CD1c-positive myeloid dendritic cell (primary cell): Measurements from ENCODE around the gene BANP.
"Not testable (repeated sequence)": the region's sequence is repeated elsewhere in the genome, so short reads cannot be mapped to it uniquely, and the experiment has no call there.

ENCODE experiments used
- DNase-seq: peaks from one replicate; pipeline ENCODE4 v3.0.0-alpha.2; 2016; ENCODE audit errors: extremely low spot score

Gene BANP

DNA sequence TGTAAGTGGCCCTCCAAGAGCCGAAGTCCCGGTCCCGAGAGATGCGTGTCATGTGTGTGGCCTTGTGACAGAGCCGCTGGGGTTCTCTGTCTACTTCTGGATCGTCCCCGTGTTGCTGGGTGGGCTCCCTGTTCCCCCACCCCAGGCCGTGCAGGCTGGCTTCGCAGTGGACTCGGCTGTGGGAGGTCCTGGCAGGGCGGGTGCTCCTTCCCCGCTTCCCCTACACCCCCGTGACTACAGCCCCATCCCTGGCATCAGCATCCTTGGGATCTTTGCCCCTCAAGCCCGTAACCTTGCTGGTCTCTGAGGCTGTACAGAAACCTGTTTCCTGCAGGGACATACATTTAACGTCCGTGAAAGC, 136.3 kb downstream of the BANP start:
- DNase-seq: no peak

DNA sequence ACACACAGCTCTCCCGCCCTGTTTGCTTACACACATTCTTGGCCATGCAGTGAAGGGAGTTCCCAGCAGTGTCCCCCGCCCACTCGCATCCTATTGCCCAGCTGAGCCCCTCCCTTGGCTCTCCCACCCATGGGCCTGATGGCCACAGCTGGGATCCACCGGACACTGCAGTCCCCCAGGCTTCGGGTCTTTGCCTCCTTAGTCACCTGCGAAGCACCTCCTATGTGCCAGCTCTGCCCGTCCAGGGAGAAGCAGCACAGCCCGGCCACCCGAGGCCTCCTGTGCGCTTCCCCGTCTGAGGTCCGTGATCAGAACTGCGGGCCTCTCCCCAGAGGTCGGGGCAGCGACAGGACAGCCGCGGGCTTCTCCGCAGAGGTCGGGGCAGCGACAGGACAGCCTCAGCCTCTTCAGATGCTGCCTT, 136.9 kb downstream of the BANP start:
- no peak for DNase-seq

GRCh38 chr16:88088611-88089010, 137.4 kb downstream of the BANP start:
- DNase-seq: not testable (repeated sequence)

DNA sequence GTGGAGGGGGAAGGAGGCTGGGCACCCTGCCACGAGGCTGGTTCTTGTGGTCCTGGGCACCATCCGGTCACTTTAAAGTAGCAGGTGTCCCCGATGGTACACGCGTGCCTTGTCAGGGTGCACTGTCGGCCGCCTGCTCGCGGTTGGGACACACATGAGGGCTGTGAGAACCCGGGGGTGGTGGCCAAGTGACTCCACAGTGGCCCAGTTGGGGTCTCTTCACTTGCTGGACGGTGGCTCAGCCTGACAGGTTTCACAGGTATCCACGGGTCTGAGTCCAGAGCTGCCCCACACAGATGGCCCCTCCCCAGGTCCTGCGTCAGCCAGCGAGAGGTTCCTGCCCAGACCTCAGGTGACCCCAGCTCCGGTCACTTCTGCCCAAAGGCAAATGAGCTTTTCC, 137.8 kb downstream of the BANP start:
- DNase-seq: not testable (repeated sequence)

- DNase-seq: peak; percentile 37
Measured at GRCh38 chr16:88089632-88090376, 138.6 kb downstream of the BANP start.

DNA sequence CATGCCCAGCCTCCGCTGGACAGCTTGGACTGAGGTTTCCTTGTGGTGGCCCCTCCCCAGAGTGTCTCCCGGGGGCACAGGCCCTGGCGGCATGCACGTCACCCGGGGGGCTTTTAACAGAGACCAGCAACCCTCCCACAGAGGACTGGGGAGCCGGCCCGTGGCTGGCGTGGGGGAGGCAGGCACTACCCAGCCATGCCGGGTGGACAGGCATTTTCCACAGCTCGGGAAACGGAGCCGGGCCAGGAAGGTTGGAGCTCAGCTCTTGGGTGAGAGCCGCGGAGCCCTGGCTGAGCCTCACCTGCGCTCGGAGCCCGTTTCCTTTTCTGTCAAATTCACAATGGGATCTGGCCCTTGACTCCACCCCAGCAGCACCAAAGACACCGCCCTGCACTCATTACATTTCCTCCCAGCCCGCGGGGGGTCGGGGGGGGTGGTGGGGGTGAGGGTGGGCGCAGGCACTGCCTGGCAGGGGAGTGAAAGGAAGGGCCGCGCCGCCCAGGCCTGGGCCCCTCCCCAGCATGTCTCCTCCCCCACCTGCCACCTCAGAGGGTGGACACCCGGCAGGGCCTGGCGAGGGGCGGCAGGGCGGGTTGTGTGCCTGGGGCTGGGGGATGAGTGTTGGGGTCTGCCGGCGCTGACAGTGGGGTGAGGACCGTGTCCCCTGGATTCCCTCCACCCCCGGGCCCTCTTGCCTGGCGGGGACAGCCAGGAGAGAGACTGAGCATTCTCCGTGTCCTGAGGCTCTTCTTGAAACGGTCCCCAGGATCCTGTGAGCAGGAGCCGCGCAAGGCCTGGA, 139.3 kb downstream of the BANP start:
- not testable (repeated sequence) for DNase-seq

DNA sequence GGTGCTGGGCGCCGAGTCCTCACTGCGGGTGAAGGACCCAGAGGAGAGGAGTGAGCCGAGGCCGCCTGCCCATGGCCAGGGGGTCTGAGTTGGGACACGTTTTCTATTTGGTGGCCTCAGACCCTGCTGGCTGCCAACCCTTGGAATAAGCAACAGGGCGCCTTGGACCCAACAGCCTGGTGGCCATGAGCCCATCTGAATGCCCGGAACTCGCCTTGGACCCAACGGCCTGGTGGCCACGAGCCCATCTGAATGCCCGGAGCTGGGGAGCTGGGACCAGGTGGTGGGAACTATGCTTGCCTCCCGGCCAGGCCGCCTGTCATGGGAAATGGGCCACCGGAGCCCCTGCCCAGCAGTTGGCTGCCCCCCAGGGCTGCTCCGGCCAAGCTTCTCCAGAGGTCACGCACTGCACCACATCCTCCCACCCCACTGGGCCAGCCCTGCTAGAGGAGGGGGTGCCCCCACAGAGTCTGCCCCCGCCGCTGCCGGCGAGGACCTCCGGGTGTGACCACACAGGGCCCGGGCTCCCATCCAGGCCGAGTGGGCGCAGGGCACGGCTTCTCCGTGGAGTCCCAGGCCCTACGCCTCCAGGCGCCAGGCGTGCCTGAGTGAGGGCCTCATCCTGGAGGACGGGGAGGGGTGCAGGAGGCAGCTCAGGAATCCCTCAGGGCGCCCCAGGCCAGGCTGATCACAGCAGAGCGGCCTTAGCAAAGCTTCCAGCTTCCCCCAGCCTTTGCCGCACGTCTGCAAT, 140.2 kb downstream of the BANP start:
- not testable (repeated sequence) for DNase-seq

GRCh38 chr16:88091972-88092302, 140.7 kb downstream of the BANP start:
- DNase-seq: peak; percentile 12

DNA sequence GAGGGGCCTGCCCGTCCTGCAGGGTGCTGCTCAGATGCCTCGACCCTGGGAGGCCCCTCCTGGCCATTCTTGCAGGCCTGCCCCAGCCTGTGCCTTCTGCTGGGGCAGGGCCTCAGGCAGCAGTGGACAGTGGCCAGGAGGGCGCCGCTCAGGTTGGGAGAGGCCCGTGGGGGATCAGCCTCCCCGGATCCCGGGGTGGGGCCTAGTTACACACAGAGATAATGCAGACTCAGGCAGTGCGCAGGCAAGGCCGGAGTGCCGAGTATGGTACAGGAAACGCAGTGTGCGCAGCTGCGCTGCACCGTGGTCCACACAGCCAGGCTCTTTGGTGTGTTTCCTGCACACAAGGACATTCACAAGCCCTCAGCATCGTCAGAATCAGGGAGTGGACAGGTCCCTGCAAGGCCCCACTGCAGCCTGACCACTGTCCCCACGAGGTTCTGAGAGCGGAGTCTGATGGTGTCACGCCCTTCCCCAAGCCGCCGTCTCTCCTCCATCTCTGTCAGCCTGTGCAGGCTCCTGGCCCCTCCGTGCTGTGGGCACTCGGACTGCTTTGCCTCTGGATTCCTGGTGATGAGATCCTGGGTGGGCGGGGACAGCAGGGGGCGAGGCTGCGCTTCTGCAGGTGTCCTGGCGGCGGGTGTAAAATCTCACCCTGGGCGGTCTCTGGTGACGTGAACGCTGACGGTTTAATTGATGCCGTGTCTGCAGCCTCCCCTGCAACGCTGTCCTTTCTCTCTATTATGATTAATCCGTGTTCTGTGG, 141.7 kb downstream of the BANP start:
- not testable (repeated sequence) for DNase-seq

- DNase-seq: not testable (repeated sequence)
Measured at GRCh38 chr16:88093556-88094252, 142.5 kb downstream of the BANP start.

DNA sequence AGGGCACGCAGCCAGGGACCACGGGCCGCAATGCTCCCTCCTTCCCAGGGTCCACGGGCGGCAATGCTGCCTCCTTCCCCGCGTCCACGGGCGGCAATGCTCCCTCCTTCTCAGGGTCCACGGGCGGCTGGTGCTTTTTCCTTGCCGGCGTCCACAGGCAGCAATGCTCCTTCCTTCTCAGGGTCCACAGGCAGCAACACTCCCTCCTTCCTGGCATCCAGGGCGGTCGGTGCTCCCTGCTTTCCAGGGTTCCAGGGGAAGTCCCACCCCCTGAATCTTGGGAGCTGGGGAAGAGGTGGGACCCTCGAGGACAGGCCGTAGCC, 143.0 kb downstream of the BANP start:
- not testable (repeated sequence) for DNase-seq

DNA sequence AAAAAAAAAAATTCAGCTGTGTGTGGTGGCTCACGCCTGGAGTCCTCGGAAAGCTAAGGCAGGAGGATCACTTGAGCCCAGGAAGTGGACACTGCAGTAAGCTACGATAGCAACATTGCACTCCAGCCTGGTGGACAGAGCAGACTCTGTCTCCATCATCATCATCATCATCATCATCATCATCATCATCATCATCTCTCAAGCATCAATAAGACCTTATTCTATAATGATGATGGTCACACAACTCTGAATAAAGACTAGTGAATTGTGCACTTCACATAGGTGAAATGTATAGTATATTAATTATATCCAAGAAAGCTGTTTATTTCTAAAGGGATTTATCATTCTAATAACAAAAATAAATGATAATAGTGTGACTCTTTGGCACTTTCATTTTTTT, 143.7 kb downstream of the BANP start:
- not testable (repeated sequence) for DNase-seq

DNA sequence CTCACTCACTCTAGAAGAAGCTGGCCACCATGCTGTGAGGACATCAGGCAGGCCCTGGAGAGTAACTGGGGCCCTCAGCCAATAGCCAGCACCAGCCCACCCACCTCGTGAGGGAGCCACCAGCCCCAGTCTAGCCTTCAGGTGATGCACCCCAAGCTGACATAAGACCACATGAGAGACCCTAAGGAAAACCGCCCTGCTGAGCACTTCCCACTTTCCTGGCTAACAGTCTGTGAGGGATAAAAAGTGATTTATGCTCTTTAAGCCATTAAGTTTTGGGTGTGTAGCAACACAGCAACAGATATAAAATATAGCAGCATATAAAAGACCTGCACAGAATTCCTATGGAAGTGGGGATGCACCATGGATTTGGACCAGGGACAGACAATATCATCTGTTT, 145.4 kb downstream of the BANP start:
- not testable (repeated sequence) for DNase-seq

DNA sequence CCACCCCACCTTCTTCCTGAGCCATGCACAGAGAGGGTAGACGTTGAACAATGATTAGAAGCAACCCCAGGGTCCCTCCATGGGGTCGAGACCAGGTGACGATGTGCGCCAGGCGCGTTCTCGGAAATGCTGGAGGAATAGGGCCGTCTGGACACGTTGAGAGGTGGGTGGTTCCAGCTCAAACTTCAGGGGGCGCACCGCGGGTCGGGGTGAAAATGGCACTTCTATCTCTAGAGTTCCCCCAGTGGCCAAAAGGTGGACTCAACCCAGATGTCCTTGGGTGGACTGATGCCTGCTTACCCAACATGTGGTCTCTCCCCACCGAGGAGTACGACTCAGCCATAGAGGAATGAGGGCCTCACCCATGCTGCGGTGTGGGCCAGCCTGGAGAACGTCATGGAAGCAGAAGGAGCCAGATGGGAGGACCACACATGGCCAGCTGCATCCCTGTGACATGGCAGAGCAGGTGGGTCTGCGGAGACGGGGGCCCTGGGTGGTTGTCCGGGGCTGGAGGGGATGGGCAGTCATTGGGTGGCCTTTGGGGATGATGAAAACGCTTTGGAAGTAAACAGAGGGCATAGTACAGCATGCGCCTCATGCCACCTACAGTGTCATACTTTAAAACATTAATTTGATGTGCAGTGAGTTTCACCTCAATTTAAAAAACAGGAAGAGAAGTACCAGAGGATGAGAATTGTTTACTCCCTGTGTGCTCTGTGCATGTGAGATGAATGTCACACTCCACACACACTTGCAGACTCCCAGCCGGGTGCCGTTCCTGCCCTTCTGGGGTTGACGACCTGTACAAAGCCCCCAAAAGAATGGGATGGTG, 147.7 kb downstream of the BANP start:
- not testable (repeated sequence) for DNase-seq

GRCh38 chr16:88099563-88099890, 148.3 kb downstream of the BANP start:
- no peak for DNase-seq

DNA sequence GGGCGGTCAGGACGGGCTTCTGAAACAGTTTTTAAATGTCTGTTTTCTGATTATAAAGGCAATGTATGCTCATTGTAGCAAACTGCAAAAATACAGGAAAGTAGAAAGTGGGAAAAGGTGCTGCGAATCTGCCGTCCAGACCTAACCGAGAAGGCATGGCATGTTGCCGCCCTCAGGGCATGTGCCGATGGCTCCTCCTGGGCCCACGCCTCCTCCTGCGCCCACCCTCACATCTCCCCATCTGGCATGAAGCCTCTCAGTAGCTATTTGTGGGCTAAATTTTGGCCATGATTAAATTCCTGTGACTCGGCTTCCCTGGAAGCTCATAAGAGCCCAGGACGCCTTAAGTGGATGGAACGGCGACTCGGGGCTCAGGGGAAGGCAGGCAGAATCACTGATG, 148.7 kb downstream of the BANP start:
- not testable (repeated sequence) for DNase-seq

- DNase-seq: not testable (repeated sequence)
Measured at GRCh38 chr16:88100801-88101622, 149.8 kb downstream of the BANP start.

DNA sequence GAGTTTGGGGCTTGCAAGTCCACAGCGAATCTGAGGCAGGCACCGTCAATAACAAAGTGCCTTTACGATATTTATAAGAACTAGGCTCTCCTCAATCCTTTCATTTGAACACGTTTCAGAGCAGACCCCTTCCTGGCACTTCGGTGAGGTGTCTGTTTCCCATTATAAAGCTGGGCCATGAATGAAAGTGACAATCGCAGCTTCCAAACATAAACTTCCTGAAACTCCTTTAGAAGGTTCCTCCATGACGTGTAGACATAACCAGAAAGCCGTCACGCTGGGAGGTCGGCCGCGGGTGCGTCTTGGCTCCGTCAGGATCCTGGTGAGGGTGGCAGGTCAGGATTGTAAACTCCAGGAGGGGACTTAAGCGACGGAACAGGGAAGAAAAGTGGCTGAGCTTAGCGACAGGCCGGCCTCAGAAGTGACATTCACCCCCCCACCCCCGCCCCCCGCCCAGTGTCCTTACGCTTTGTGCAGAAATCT, 150.4 kb downstream of the BANP start:
- DNase-seq: peak; percentile 37

- no peak for DNase-seq
Measured at GRCh38 chr16:88102597-88102996, 151.4 kb downstream of the BANP start.
